ENCODE results near the gene TSC2. TPM values are rescaled to one million over a fixed set of nuclear protein-coding genes. Genes with fewer than 3 reads are reported as not detected.
A peak's percentile ranks its signal among the peaks of the same experiment; 100 is the strongest.

The TSC2 gene
- total and polyA plus RNA-seq, 9 of the 15 experiments (the other 6 are each of a cell fraction or from before 2014, with no cell fraction given) = 1.3 to 68.1 (median 16.6) TPM

DNA sequence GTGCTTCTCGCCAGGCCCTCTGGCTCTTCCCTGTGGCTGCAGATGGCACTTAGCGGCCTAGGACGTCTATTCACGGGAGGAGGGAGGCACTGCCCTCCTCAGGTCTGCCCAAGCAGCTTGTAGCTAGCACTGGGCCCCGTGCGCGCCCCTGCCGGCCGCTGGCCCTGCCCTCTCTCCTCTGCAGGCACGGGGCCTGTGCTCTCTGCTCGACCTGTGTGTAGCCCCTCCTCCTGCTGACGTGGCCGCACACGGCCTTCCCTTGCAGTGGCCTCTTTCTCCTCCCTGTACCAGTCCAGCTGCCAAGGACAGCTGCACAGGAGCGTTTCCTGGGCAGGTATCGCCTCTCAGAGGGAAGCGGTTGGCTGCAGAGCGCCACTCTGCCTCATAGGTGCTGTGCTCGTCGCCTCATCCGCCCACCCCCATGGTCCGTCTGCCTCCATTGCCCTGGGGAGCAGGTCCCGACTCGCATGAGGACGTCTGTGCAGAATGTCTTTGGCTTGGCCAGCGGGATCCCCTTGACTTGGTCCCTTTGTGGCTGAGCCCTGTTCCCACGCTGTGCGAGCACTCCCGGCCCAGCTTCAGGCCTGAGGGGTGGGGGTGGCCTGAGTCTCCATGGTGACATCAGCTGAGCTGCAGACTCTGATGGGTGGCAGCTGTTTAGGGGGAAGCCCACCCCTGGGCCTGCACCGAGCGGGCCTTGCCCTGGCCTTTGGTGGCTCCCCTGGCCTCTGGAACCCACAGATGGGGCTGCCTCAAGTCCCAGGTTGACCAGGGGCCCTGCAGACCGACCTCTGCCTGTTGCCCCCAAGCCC lies 34.6 kb downstream of the TSC2 start:
- Histone ChIP-seq H3K9ac (ENCODE audit: insufficient read depth in 1 of 2, low read depth in 2 of 2, low read length in 2 of 2) (peak overlapping the region in 1 of 2 experiments; percentile 45; a peak in 1 of 4 replicates), H3K9me3 (replicated peaks; ENCODE audit: control insufficient read depth, insufficient read depth, low read depth, low read length) (no peaks in the 10 kb centered on the region), H3K36me3 (ENCODE audit: control insufficient read depth, insufficient read depth, low read length) (peaks cover 53% of the 10 kb centered on the region; the same call in 1 of the 3 replicates), H3K4me2 (ENCODE audit: insufficient read depth, low read length) (no peak overlapping the region), H3K27me3 (ENCODE audit: control insufficient read depth in 2 of 2, insufficient read depth in 2 of 2, low read length in 2 of 2) (no peaks in the 10 kb centered on the region), H3K27ac (ENCODE audit: extremely low read depth, low read depth, low read length) (no peak overlapping the region), H3K9me1 (ENCODE audit: control insufficient read depth, insufficient read depth, low read length) (no peaks in the 10 kb centered on the region), H3K4me3 (no peak overlapping the region), H4K20me1 (replicated peaks; ENCODE audit: control insufficient read depth, insufficient read depth, low read length) (no peaks in the 10 kb centered on the region), H2AFZ (ENCODE audit: low read depth, low read length) (no peak overlapping the region), H3K4me1 (replicated peaks in 1 of 2; ENCODE audit: control insufficient read depth in 2 of 2, insufficient read depth in 2 of 2, low read length in 2 of 2) (peaks cover 0 to 43% of the 10 kb centered on the region in 2 experiments; a peak in 2 of 5 replicates), H3K79me2 (ENCODE audit: control insufficient read depth, insufficient read depth, low read length) (no peaks in the 10 kb centered on the region)
- 86% methylated on average over 15 of the region's 32 CpGs for WGBS (ENCODE audit: insufficient coverage, low coverage, missing lambda C conversion rate)
- intact Hi-C loops (cut with micrococcal nuclease) = no loop called here
- TF ChIP-seq ELF1 (tag; IDR thresholded peaks at IDR 0.05) = no peak
- no peak for TF ChIP-seq MED1 (CRISPR knock-in tag; IDR thresholded peaks at IDR 0.05; ENCODE audit: borderline replicate concordance)
- no peak for TF ChIP-seq CEBPG (CRISPR knock-in tag; IDR thresholded peaks at IDR 0.05)
- TF ChIP-seq CEBPG (tag; conservative IDR thresholded peaks at IDR 0.05 in 1 of 2, IDR thresholded peaks at IDR 0.05 in 1 of 2) = no peak
- TF ChIP-seq FOXJ2 (tag; IDR thresholded peaks at IDR 0.05) = no peak
- in situ Hi-C loops (cut with MboI) = loop anchor here (10.0 kb wide), 1 partner anchor 62 kb away; the partner anchor contains the start of gene RAB26
- DNase-seq (ENCODE audit: extremely low read depth in 1 of 4, low spot score in 3 of 4) (no peak), FAIRE-seq (no peak), ATAC-seq (no peak; the same call in 2 of the 3 replicates)
- ChIA-PET POLR2A (interaction anchor here (0.5 to 2.5 kb wide), 3 partner anchors 9 to 771 kb away, joined by 3 to 10 read pairs (median 3); partner anchors contain the start of gene RPS2), CTCF (ENCODE audit: low intra/inter-chr PET ratio) (no interaction called here)
- no TSS peak for BruUV-seq (replicated peaks)

Data from K562 (cell line).